Right lobe of liver (tissue), 4 donors: ENCODE data around the gene ADH5.

ENCODE experiments used
- CTCF ChIP-seq, 4 donors: fragments of 200-600 bp in 3 of 4; fragments of 450-650 bp in 1 of 4; IDR thresholded peaks; one replicate each; pipeline versions ENCODE4 v1.5.1 to v1.8.0; 2016 to 2022; ENCODE audit warnings: antibody characterized with exemption in 4 of 4, mild to moderate bottlenecking in 2 of 4
- POLR2A ChIP-seq: fragments of 450-650 bp; IDR thresholded peaks from one replicate; pipeline ENCODE4 v1.6.1; 2017; ENCODE audit warnings: antibody characterized with exemption, mild to moderate bottlenecking
- donor health status: DM: no; HTN: no; CAD: no.
- donor health status: DM: no; HTN: no; CAD: no.
- donor health status: DM: no; HTN: yes; CAD: no.

GRCh38 chr4:99024481-99025275, 63.9 kb downstream of the ADH5 start:
- TF ChIP-seq CTCF (IDR thresholded peaks at IDR 0.05) (no peak), POLR2A (no peak)
